GM12878 (cell line): ENCODE results near the gene RAB3C. TPM values are rescaled to one million over a fixed set of nuclear protein-coding genes. Genes with fewer than 3 reads are reported as not detected.

Source experiments
- ATAC-seq: fragments of 200-7000 bp; cut with Tn5 transposase; 3 replicates; pipeline ENCODE4 v1.9.1; 2020; ENCODE audit warnings: mild to moderate bottlenecking, moderate library complexity
- BruUV-seq: library from RNA; stranded (reverse); fragments of 400-500 nt; replicated peaks from 2 replicates; lab custom pipeline; 2021; lab: Mats Ljungman, UMichigan
- CTCF ChIA-PET: fragments of 300-600 bp; sonication (Branson Sonifier 250); formaldehyde crosslinking; extraction: SDS; loops from one replicate; lab custom pipeline; 2021; ENCODE audit warnings: inconsistent platforms; lab: Yijun Ruan, JAX
- POLR2A ChIA-PET: fragments of 350-600 bp; formaldehyde crosslinking; extraction: SDS; loops from one replicate; lab custom pipeline; 2021; ENCODE audit warnings: inconsistent platforms; lab: Charles Lee
- RAD21 ChIA-PET: fragments of 300-600 bp; sonication (Branson Sonifier 250); formaldehyde crosslinking; loops from one replicate; lab custom pipeline; 2023; ENCODE audit warnings: antibody characterized with exemption; ENCODE audit not compliant: unreplicated experiment; lab: Charles Lee
- SMC1A ChIA-PET: fragments of 300-600 bp; sonication (Branson Sonifier 250); formaldehyde crosslinking; loops from one replicate; lab custom pipeline; 2023; ENCODE audit not compliant: unreplicated experiment, uncharacterized antibody; lab: Charles Lee
- DNase-seq: peaks from one replicate; pipeline ENCODE4 v3.0.0-alpha.2; 2011; ENCODE audit warnings: low read depth, low spot score
- FAIRE-seq: peaks from 3 replicates; lab custom pipeline; 2011; peaks lifted over from hg19 to GRCh38; lab: Jason Lieb, UNC
- H2AFZ ChIP-seq: 2 replicates; pipeline ENCODE4 v1.6.0; 2011; ENCODE audit warnings: low read depth, low read length, control low read depth; ENCODE audit not compliant: control insufficient read depth
- H3K27ac ChIP-seq: 2 replicates; pipeline ENCODE4 v1.5.1; 2011; ENCODE audit warnings: control low read depth; ENCODE audit not compliant: control insufficient read depth, insufficient read depth
- H3K27me3 ChIP-seq, 2 experiments: replicated peaks in 1 of 2; 2 replicates each; pipeline versions ENCODE4 v1.6.0 to v1.6.1; 2011; ENCODE audit warnings: low read length in 1 of 2; ENCODE audit not compliant: control insufficient read depth in 2 of 2, insufficient read depth in 2 of 2
- H3K36me3 ChIP-seq, 2 experiments: 2 replicates each; pipeline ENCODE4 v1.5.1; 2011; ENCODE audit warnings: low read length in 1 of 2; ENCODE audit not compliant: control insufficient read depth in 2 of 2, insufficient read depth in 2 of 2
- H3K4me1 ChIP-seq: 2 replicates; pipeline ENCODE4 v1.6.1; 2011; ENCODE audit warnings: mild to moderate bottlenecking, low read length, moderate library complexity, mixed read lengths; ENCODE audit not compliant: control insufficient read depth, insufficient read depth
- H3K4me2 ChIP-seq: 2 replicates; pipeline ENCODE4 v1.6.0; 2011; ENCODE audit warnings: control low read depth; ENCODE audit not compliant: control insufficient read depth, insufficient read depth
- H3K4me3 ChIP-seq: fragments of 200-600 bp; sonication (generic); 2 replicates; pipeline ENCODE4 v1.5.1; 2016
- H3K79me2 ChIP-seq: 2 replicates; pipeline ENCODE4 v1.6.0; 2011; ENCODE audit warnings: low read length; ENCODE audit not compliant: control insufficient read depth, insufficient read depth
- H3K9ac ChIP-seq: 2 replicates; pipeline ENCODE4 v1.8.0; 2011; ENCODE audit warnings: low read length, control low read depth, mixed read lengths; ENCODE audit not compliant: control insufficient read depth, insufficient read depth
- H3K9me3 ChIP-seq: replicated peaks from 3 replicates; pipeline ENCODE4 v1.5.1; 2011; ENCODE audit warnings: mild to moderate bottlenecking, low read length; ENCODE audit not compliant: control insufficient read depth, insufficient read depth
- H4K20me1 ChIP-seq: 2 replicates; pipeline ENCODE4 v1.6.0; 2011; ENCODE audit not compliant: control insufficient read depth, insufficient read depth
- ASH2L ChIP-seq: fragments of 300-600, 200-600 bp; sonication (generic); IDR thresholded peaks from 2 replicates; pipeline ENCODE4 v1.6.1; 2017; ENCODE audit warnings: low read depth, mild to moderate bottlenecking, borderline replicate concordance
- IKZF1 ChIP-seq: fragments of 450-650 bp; conservative IDR thresholded peaks from 2 replicates; pipeline ENCODE4 v1.6.1; 2017; ENCODE audit warnings: antibody characterized with exemption, mild to moderate bottlenecking
- LARP7 ChIP-seq: fragments of 450-650 bp; IDR thresholded peaks from 2 replicates; pipeline ENCODE4 v1.6.1; 2017; ENCODE audit warnings: mild to moderate bottlenecking
- NBN ChIP-seq: fragments of 450-650 bp; IDR thresholded peaks from 2 replicates; pipeline ENCODE4 v1.6.1; 2016
- PAX5 ChIP-seq: IDR thresholded peaks from 2 replicates; pipeline ENCODE4 v1.6.1; 2011; ENCODE audit warnings: low read depth, low read length, borderline replicate concordance
- RELB ChIP-seq: fragments of 450-650 bp; IDR thresholded peaks from 2 replicates; pipeline ENCODE4 v1.6.1; 2017; ENCODE audit warnings: low read depth, mild to moderate bottlenecking, moderate library complexity
- SPI1 ChIP-seq: IDR thresholded peaks from 2 replicates; pipeline ENCODE4 v1.6.1; 2011; ENCODE audit warnings: low read depth, mild to moderate bottlenecking, low read length, moderate library complexity, borderline replicate concordance; ENCODE audit not compliant: insufficient read depth
- ZNF687 ChIP-seq: fragments of 450-650 bp; IDR thresholded peaks from 2 replicates; pipeline ENCODE4 v1.6.1; 2017; ENCODE audit warnings: mild to moderate bottlenecking, moderate library complexity
- WGBS: methylation state at CpG from one replicate; pipeline ENCODE4 v1.1.6; 2016; ENCODE audit warnings: low lambda C conversion rate; ENCODE audit not compliant: insufficient replicate concordance, insufficient coverage; ENCODE audit errors: missing lambda C conversion rate; 5-methylcytosine and 5-hydroxymethylcytosine counted together
- in situ Hi-C: fragments of 300-500 bp; cut with MboI; formaldehyde crosslinking; loops from 9 replicates; pipeline ENCODE4 v1.14.3; 2018; ENCODE audit warnings: mixed read lengths
- intact Hi-C: fragments of 100-400 bp; cut with micrococcal nuclease; formaldehyde crosslinking; loops from one replicate; pipeline ENCODE4 v1.14.2; 2022; ENCODE audit not compliant: unreplicated experiment
- polyA plus RNA-seq, 11 experiments: library from polyadenylated mRNA; depleted of rRNA in 4 of 11; unstranded in 6 of 11; stranded (reverse) in 5 of 11; fragments of >200 nt; fragmentation: Nextera tagmentation in 4 of 11; fragmentation: Illumina TruSeq in 1 of 11; extraction: Ambion mirVana in 4 of 11; extraction: Trizol in 1 of 11; gene quantifications; 1 replicate in 1 of 11; 2 replicates in 10 of 11; pipeline versions ENCODE4 v1.2.1 to v1.2.3, GENCODE V29; 2011 to 2016; ENCODE audit warnings: inconsistent platforms in 2 of 11, missing spikeins in 2 of 11, low read depth in 1 of 11
- total RNA-seq, 4 experiments: library from RNA; depleted of rRNA in 3 of 4; stranded (reverse); fragments of >200 nt in 3 of 4; fragmentation: Illumina TruSeq in 1 of 4; extraction: Trizol in 1 of 4; gene quantifications; 2 replicates each; pipeline versions ENCODE4 v1.2.1 to v1.2.3, GENCODE V29; 2013 to 2021
- TF ChIP-seq, protein P1 (sequence below), 3 experiments: IDR thresholded peaks in 2 of 3; conservative IDR thresholded peaks in 1 of 3; 2 replicates each; pipeline ENCODE4 v1.5.1; 2011; ENCODE audit warnings: low read depth in 3 of 3, low read length in 3 of 3, mild to moderate bottlenecking in 3 of 3, control low read depth in 2 of 3, moderate library complexity in 2 of 3, inconsistent platforms in 1 of 3, mixed read lengths in 1 of 3; ENCODE audit not compliant: control insufficient read depth in 2 of 3, insufficient read depth in 1 of 3; ENCODE audit errors: extremely low read depth in 1 of 3

The RAB3C gene
- total and polyA plus RNA-seq, 10 of the 15 experiments (the other 5 are each of a cell fraction or from before 2014, with no cell fraction given) = not detected

DNA sequence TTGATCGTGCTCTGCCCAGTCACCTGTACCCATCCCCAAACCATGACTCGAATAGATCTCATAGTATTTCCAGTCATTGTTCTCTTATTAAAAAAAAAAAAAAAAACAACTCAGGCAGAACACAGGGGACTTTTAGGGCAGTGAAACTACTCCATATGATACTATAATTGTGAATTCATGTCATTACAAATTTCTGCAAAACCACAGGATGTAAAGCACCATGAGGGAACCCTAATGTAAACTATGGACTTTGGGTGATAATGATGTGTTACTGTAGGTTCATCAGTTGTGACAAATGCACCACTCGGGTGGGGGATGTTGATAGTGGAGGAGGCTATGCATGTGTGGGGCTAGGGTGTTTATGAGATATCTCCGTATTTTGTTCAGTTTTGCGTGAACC is 133.8 kb downstream of the RAB3C start (continued):
- peak; percentile 41; the same call in 1 of the 2 replicates for TF ChIP-seq RELB
- TF ChIP-seq NBN = 0 out of 2 replicates have a peak, but pooled peaks have one; percentile 27
- TF ChIP-seq ZNF687 = no peak
- TF ChIP-seq IKZF1 = 0 out of 2 replicates have a peak, but pooled peaks have one; percentile 34
- TF ChIP-seq, all 136 proteins: peak for 11

DNA sequence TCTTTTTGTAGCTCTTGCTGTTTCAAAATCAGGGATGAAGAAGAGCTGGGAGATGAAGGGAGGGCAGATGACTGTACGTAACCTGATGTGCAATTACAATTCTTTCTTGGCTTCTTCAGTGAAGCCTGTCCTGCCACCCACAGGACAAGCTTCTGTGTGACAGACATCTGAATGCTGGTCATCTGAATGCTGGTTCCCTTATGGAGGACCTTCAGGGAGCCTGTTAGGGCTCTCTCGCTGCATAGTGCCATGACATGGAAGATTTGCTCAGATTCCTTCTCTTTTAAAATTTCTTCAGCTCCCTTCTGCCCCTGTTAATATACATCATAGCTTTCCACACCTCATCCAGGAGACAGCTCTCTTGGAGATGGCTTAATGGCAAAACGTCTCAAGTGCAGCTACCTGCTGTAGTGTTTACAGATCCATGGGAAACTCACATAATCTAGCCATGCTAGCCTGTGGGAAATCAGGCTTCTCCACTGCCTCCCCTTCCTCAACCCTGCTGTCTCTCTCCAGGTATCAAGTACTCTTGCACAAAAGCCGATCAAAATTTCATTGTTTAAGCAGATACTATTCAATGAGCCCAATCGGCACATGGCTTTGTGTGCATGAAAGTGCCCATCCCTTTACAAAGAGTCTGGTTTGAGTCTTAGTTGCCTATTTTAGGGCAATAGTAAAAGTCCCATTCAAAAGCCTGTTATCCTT is 134.6 kb downstream of the RAB3C start:
- Histone ChIP-seq H2AFZ (no peak overlapping the region), H3K4me2 (no peak overlapping the region), H3K27ac (no peak overlapping the region), H3K27me3 (no peaks in the 10 kb centered on the region; a peak in 1 of 4 replicates)
- DNase-seq = no peak
- intact Hi-C loops = no loop called here
- no peak for FAIRE-seq
- CTCF ChIA-PET = interaction anchor here (0.9 to 1.4 kb wide), 3 partner anchors 25 to 240 kb away, joined by 3 to 5 read pairs (median 3); no protein-coding TSS in a partner anchor
- RAD21 ChIA-PET = interaction anchor here (1.0 to 1.7 kb wide), 2 partner anchors 86 to 132 kb away, joined by 3 to 4 read pairs; no protein-coding TSS in a partner anchor
- 44% methylated on average over 5 of the region's 5 CpGs for WGBS
- SMC1A ChIA-PET = interaction anchor here (0.6 to 1.8 kb wide), 7 partner anchors 13 to 131 kb away, joined by 3 to 4 read pairs (median 3); no protein-coding TSS in a partner anchor
- no peak for TF ChIP-seq PAX5
- TF ChIP-seq, protein P1, sequence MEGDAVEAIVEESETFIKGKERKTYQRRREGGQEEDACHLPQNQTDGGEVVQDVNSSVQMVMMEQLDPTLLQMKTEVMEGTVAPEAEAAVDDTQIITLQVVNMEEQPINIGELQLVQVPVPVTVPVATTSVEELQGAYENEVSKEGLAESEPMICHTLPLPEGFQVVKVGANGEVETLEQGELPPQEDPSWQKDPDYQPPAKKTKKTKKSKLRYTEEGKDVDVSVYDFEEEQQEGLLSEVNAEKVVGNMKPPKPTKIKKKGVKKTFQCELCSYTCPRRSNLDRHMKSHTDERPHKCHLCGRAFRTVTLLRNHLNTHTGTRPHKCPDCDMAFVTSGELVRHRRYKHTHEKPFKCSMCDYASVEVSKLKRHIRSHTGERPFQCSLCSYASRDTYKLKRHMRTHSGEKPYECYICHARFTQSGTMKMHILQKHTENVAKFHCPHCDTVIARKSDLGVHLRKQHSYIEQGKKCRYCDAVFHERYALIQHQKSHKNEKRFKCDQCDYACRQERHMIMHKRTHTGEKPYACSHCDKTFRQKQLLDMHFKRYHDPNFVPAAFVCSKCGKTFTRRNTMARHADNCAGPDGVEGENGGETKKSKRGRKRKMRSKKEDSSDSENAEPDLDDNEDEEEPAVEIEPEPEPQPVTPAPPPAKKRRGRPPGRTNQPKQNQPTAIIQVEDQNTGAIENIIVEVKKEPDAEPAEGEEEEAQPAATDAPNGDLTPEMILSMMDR (IDR thresholded peaks at IDR 0.05 in 2 of 3, conservative IDR thresholded peaks at IDR 0.05 in 1 of 3; ENCODE audit: control insufficient read depth in 2 of 3, extremely low read depth in 1 of 3, insufficient read depth in 1 of 3, low read depth in 3 of 3, low read length in 3 of 3) = peak in 1 of 3 experiments; percentile 9; a peak in 1 of 6 replicates
- no peak for TF ChIP-seq ASH2L
- no peak for TF ChIP-seq LARP7
- no peak for TF ChIP-seq SPI1
- TF ChIP-seq, all 136 proteins: peak for 1
- Histone ChIP-seq H3K36me3 (no peaks in the 10 kb centered on the region), H3K4me1 (no peaks in the 10 kb centered on the region), H3K9me3 (no peaks in the 10 kb centered on the region), H3K9ac (no peak overlapping the region), H4K20me1 (no peaks in the 10 kb centered on the region), H3K4me3 (no peak overlapping the region), H3K79me2 (no peaks in the 10 kb centered on the region)
- ATAC-seq = peak; percentile 49
- in situ Hi-C loops = no loop called here
- no TSS peak for BruUV-seq
- POLR2A ChIA-PET = no interaction called here
